Neural progenitor cell (in vitro differentiated cells): ENCODE data around the gene CFAP69.

Experiments
- EZH2phosphoT487 ChIP-seq: fragments of 200-600 bp; sonication (generic); IDR thresholded peaks from 2 replicates; pipeline ENCODE4 v1.6.1; 2017; ENCODE audit warnings: antibody characterized with exemption
- TF ChIP-seq, protein P1 (sequence below): fragments of 200-600 bp; sonication (generic); IDR thresholded peaks from 2 replicates; pipeline ENCODE4 v1.5.1; 2017; ENCODE audit warnings: antibody characterized with exemption, mild to moderate bottlenecking

DNA sequence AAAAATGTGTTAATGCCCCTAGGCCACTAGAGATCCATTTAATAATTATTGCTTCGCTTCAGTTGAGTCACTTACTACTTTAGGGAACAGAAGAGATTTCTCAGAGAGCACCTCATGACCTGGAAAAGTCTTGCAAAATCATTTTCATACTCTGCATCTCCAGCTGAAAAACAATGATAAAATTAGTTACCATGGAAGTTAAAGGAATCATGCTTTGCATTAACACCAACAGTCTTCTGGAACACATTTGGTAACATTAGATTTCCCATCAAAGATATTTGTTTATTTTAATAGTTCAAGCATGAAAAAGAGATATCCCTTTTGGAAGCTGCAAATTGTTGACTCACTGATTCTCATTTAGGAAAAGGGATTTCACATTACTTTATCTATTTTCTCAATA lies 35.2 kb upstream of the CFAP69 start:
- TF ChIP-seq, protein P1, sequence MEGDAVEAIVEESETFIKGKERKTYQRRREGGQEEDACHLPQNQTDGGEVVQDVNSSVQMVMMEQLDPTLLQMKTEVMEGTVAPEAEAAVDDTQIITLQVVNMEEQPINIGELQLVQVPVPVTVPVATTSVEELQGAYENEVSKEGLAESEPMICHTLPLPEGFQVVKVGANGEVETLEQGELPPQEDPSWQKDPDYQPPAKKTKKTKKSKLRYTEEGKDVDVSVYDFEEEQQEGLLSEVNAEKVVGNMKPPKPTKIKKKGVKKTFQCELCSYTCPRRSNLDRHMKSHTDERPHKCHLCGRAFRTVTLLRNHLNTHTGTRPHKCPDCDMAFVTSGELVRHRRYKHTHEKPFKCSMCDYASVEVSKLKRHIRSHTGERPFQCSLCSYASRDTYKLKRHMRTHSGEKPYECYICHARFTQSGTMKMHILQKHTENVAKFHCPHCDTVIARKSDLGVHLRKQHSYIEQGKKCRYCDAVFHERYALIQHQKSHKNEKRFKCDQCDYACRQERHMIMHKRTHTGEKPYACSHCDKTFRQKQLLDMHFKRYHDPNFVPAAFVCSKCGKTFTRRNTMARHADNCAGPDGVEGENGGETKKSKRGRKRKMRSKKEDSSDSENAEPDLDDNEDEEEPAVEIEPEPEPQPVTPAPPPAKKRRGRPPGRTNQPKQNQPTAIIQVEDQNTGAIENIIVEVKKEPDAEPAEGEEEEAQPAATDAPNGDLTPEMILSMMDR: no peak
- TF ChIP-seq EZH2phosphoT487: no peak
